OCI-LY1 (cell line): ENCODE data around the gene ZFYVE16.

Experiments used
- CTCF ChIP-seq: fragments of 200-600 bp; sonication (generic), shearing (Covaris generic); IDR thresholded peaks from 2 replicates; pipeline ENCODE4 v1.5.1; 2017; ENCODE audit warnings: mild to moderate bottlenecking, antibody characterized with exemption, low read length, moderate library complexity, mixed read lengths
- EZH2 ChIP-seq: fragments of 200-600 bp; sonication (generic), shearing (Covaris generic); IDR thresholded peaks from 2 replicates; pipeline ENCODE4 v1.8.0; 2017; ENCODE audit warnings: borderline replicate concordance, mixed run types, mild to moderate bottlenecking, antibody characterized with exemption, low read length, moderate library complexity, mixed read lengths

- TF ChIP-seq CTCF (no peak), EZH2 (no peak)
Measured at GRCh38 chr5:80438739-80439138, 30.9 kb downstream of the ZFYVE16 start.
